Activated T-cell treated with anti-CD3 and anti-CD28 coated beads for 4 hours (primary cell): Measurements from ENCODE around the gene B3GNT3.

ENCODE experiments used
- DNase-seq: peaks from one replicate; pipeline ENCODE4 v3.0.0-alpha.2; 2020

Gene B3GNT3

GRCh38 chr19:17836530-17836929, 41.6 kb downstream of the B3GNT3 start:
- DNase-seq: no peak

- DNase-seq: no peak
Observed at GRCh38 chr19:17837972-17838371, 43.0 kb downstream of the B3GNT3 start.

- no peak for DNase-seq
Observed at GRCh38 chr19:17840019-17840418, 45.1 kb downstream of the B3GNT3 start.

DNA sequence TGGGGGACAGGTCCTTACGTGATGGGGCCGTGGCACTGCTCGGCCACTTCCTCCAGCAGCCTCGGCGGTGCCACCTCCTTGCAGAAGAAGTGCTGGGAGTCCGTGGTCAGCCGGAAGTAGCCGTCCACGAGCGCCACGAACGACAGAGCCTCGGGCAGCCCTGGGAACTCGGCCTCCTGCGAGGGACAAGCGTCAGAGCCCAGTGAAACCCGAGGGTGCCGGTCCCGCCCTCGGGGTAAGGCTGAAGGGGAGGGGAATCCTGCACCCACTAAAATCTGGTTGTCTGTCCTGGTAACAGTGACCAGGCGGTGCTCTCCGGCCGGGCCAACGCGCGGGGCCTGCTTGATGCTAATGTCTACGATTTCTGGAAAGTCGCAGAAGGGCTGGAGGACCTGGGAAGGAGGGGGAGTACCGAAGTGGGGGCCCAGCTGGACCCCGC, 46.5 kb downstream of the B3GNT3 start:
- DNase-seq: no peak

DNA sequence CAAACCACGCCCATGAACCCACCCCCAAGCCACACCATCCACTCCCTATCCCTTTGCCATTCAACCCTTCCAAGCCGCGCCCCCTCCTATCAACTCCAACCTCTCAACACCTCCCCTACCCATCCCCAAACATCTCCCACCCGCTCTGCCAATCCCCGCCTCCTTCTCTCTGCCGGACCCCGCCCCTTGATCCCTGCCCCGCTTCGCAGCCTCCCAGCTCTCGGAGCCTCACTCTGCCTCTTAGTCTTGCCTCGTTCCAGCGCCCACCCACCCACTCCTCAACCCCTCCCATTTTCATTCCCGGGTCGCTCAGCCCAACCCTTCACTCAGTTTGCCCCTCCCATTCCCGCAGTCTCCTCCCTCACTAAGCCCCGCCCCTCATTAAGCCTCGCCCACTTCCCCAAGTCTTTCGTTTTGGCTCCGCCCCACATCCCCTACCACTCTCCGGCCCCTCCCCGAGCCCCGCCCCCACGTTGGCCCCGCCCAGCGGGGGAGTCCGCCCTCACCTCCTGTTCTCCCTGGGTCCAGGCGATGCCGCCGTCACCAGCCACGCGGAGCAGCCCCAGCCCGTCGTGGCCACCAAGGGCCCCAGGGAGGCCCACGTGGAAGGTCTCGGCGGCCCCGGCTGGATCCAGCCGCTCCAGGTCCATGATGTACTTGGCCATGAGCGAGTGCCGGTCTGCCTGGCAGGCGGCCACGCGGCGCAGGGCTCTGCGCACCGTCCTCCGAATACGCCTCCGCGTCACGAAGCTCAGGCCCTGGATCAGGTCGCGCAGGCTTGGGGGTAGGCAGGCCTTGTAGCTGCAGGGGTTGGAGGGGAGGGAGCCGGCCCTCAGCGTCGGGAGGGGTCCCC, 47.1 kb downstream of the B3GNT3 start:
- peak; percentile 58 for DNase-seq

- DNase-seq: no peak
Observed at GRCh38 chr19:17842663-17843291, 47.8 kb downstream of the B3GNT3 start.

GRCh38 chr19:17843292-17843827, 48.4 kb downstream of the B3GNT3 start:
- no peak for DNase-seq

DNA sequence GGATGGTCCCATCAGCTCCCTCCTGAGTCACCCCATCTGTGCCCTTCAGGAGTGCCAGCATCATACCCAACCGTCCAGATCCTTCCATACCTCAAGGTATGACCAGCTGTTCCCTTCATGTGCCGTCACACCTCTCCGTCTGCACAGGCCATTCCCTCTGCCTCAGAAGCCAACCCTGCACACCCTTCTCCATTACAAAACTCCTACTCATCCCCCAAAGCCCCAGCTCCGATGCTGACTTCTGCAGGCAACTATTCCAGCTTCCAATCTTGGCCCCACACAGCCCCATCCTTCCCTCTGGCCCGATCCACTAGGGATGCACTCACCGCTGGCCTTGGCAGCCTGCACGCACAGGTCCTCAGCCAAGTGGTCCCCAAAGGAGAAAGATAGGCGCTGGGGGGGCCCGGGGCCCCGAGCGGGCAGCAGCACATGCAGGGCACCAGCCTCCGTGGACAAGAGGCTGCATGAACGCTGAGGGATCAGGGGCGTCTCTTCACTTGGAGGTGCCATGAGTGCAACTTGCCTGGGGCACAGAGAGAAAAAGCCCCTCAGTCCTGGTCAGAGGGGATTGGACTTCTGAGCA, 49.1 kb downstream of the B3GNT3 start:
- no peak for DNase-seq

DNA sequence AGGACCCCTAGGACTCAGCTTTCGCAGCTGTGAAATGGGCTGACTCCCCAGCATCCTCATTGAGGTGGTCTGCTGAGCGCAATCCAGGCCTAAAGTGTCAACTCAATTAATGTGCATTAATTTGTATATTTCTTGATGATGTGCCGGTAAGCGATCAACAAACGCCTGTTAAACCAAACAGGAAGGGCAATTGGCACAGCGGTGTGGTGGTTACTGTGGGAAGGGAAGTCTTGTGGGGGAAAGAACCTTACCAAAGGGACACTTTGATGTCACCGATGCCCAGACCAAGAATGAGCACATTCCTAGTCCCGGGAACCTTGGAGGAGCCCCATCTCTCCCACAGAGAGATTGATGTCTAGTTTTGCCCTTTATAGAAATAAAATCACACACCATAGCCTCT, 51.2 kb downstream of the B3GNT3 start:
- DNase-seq: no peak

DNA sequence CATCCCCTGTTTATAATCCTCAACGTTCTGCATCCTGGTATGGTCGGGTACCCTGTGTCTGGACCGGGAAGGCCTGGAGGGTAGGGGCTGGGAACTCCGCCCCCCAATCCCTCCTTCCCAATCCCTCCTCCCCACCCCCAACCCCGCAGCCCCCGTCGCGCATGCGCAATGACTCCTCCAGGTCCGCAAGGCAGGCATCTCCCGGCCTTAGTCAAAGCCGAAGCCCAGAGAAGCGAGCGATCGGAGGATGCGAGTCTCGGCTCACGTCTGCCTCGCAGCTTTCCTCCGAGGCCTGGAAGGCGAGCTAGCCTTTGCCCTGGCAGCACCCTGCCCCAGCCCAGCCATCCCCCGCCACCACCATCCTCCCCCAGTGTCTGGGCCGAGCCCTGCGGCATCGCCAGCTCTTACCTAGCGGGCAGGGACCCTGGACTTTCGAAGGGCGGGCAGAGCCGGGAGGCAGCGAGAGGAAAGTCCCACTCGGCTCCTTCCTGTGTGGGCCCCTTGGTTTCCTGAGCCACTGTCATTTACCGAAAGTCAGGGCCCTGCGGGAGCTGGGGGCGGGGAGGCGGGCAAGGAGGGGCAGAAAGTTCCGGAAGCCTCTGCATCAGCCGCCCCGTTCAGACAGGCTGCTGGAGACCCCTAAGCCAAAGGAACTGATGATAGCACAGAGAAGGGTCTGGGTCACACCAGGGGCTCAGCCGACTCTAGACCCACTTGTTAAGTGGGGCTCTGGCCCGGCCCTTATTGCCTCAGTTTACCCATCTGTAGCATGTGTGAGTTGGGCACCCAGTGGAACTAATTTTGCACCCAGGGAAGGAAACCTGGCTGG, 52.8 kb downstream of the B3GNT3 start, which contains the start of gene JAK3:
TSS of gene JAK3 (minus strand) at position 445 of the 829 bp plus-strand sequence. CDS start 3,565 bp downstream, outside the sequence.
- DNase-seq: peak; percentile 87

GRCh38 chr19:17848595-17849292, 53.8 kb downstream of the B3GNT3 start:
- DNase-seq: no peak

- no peak for DNase-seq
Observed at GRCh38 chr19:17854061-17854460, 59.1 kb downstream of the B3GNT3 start.

DNA sequence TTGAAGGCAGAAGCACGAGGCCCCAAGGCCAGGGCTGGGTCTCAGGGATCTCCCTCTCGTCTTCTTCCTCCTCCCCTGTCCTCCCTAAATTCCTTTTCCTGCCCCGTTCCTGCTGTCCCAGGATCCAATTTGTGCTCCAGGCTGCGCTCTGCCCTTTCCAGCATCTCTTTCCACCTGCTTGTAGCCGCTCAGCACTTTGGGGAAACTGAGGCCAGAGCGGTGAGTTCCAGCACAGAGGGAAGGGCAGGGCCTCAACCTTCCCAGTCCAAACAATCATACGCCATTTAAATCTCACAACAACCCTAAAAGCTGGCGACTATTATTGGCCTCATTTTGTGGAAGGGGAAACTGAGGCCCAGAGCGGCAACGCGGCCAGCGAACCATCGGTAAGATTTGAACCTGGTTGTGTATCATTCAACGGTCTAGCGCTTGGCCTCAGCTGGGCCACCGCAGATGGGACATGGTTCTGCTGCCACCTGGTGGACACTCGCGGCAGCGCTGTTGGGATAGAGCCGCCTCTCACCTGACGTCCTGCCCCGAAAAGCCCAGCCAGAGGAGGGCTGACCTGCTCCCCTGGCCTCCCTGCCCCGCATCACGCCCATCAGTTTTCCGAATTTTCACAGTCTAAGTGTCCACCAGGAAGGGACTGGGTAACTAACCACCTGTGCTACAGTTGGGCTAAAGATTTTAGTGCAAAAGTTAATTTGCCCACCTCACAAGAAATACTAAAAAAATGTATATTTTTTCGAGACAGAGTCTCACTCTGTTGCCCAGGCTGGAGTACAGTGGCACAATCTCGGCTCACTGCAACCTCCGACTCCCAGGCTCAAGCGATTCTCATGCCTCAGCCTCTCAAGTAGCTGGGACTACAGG, 60.6 kb downstream of the B3GNT3 start:
- DNase-seq: peak; percentile 91

GRCh38 chr19:17859533-17860330, 64.8 kb downstream of the B3GNT3 start, which contains the start of gene RPL18A:
RPL18A (plus strand) TSS chr19:17859910; CDS start chr19:17859957, 47 bp downstream.
- peak; percentile 96 for DNase-seq

DNA sequence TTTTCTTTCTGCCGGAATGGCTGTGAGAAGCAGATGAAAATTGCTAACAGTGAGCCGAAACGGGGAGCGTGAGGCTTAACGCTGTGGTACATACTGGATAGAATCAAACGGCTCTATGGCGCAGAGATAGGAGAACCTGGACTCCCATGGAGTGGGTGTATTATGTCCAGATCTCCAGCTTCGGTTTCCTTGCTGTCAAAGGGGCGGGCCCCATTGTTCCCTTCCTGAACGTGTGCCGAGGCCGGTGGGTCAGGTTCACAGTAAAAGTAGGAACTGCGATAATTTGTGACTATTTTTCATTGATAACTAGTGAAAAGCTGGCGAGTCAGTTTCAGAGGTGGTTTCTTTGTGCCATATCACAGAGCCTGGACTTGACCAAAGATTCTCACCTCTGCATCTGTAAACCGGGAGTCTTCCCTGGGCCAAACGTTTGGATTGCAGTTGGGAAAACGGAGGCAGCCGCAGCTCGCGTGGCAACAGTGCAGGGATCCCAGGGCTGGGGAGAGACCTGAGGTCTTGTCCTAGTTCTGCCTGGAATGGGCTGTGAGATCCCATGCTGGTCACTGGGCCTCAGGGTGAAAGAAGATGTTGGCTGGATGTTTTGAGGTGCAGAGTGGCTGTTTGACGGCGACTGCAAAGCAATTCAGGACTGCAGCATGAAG, 65.5 kb downstream of the B3GNT3 start:
- no peak for DNase-seq

DNA sequence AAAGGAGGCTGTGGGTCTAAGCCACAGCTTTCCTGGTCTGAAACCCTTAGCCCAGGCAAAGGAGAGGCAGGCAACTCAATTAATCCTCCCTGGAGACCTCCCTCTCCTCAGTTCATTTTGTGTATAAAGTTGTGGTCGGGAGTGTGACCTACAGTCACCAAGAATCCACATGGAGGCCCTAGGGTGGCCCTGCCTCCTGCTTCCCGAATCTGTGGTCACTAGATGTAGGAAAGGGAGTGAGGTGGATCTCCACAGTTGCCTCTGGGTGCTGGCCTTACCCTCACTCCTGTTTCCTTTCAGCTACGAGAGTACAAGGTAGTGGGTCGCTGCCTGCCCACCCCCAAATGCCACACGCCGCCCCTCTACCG, 66.0 kb downstream of the B3GNT3 start:
- DNase-seq: no peak

GRCh38 chr19:17861542-17862402, 66.8 kb downstream of the B3GNT3 start:
- no peak for DNase-seq
